ENCODE measurements around the gene HOXA4.

The HOXA4 gene

GRCh38 chr7:27129729-27130539 lies 623 bp downstream of the HOXA4 start:
- no peak for DNase-seq (ENCODE audit: low spot score)
- TF ChIP-seq CTCF (IDR thresholded peaks at IDR 0.05; ENCODE audit: extremely low read depth, missing control alignments), result no peak

DNA sequence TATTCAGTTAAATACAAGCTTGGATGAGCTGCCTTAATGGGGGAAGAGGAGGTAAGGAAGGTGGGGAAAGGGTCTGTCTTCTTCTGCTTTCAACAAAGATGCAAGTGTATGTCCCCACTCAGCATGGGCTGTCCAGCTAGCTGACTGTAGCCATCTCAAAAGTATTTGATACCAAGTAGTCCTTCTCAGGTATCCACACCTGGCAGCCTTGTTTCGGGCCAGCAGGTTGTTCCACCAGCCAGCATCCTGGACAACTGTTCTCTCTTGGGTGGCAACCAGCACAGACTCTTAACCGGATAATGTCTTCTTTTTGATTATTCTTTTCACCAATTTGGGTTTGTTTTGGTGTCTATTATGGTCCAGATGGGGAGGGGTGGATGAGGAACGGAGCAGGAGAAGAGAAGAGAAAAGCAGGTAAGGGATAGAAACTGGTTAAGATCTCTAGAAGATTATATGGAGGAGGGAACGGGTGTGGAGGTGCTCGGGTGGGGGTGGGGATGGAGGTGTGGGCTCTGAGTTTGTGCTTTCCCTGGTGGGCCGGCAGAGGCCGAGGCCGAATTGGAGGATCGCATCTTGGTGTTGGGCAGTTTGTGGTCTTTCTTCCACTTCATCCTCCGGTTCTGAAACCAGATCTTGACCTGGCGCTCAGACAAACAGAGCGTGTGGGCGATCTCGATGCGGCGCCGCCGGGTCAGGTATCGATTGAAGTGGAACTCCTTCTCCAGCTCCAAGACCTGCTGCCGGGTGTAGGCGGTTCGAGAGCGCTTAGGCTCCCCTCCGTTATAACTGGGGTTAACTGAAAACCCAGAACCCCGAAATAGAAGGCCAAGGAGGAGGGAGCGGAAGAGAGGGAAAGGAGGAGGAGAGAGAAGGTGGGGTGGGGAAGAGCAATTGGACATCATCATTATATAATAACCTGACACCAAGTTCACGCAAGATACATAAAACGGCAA lies 1.5 kb downstream of the HOXA4 start:
- no peak for TF ChIP-seq CTCF (IDR thresholded peaks at IDR 0.05; ENCODE audit: extremely low read depth, missing control alignments)
- DNase-seq (ENCODE audit: low spot score), result no peak

DNA sequence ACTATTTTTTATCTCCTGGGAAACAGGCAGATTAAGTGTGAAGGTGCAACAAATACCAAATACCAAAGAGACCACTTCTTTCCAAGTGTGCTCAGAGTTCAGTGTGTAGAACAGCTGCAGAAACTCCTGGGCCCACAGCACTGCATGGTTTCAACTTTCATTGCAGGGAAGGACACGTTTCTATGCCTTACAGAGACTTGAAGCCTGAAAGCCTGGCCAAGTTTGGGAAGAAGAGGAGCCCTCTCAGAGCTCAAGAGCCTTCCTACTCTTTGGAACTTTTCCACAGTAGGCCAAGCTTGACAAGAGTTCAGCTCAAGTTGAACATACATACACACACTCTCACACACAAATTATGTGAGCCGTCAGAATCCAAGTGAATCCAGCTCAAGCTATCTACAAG lies 2.5 kb downstream of the HOXA4 start:
- DNase-seq (ENCODE audit: low spot score), result no peak
- no peak for TF ChIP-seq CTCF (IDR thresholded peaks at IDR 0.05; ENCODE audit: extremely low read depth, missing control alignments)

GRCh38 chr7:27126596-27127327 lies 3.8 kb downstream of the HOXA4 start:
- DNase-seq (ENCODE audit: low spot score), result no peak
- TF ChIP-seq CTCF (IDR thresholded peaks at IDR 0.05; ENCODE audit: extremely low read depth, missing control alignments), result no peak

DNA sequence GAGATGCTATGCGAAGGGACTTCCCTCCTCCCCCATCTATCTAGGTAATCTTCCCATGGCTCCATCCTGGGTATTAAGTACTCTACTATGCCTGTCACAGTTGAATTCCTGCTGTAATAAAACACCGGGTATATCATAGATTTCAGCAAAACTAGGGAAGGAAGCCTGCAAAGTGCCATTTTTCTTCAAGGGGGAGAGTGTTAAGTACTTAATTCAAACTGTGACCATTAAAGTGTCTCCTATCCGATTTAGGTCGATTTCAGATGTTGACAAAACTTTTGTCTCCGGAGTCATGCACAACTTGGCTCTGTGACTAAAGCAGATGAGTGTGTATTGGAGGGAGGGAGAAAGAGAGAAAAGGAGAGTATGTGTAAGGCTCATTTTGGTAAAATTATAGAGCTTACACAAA lies 4.6 kb downstream of the HOXA4 start:
- TF ChIP-seq CTCF (IDR thresholded peaks at IDR 0.05; ENCODE audit: extremely low read depth, missing control alignments), result no peak
- no peak for DNase-seq (ENCODE audit: low spot score)

DNA sequence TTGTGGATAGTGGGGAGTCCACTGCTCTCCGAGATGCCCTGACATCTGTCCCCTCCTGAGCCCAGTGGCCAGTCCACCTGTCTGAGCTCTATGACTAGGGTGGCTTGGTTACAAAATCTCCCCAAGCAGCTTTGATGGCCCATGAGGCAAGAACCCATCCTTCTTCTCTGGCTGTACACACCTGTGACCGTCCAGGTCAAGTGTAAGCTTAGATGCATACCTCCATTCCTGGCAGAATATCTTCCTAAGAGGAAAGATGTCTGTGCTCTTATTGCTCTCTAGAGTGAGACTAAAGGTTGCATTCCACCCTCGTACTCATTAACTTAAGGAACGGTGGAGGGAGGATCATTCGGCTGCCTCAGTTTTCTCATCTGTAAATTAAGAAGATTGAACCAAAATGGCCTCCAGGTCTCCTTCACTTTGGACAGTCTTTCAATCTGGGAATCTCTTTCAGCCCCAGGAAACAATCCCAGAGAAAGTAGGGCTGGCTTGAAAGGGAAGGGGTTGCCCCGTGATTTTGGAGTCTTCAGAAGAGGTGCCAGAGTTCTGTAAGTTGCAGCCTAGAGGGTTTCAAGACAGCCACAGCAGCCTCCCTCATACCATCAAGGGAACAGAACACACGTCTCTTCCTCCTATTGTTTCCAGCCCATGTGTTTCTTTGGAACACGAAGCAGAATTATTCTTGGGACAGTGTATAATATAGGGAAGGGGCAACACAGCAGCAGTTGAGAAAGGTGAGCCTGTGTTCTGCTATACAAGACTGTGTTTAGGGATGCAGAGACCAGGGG lies 5.5 kb downstream of the HOXA4 start:
- no peak for DNase-seq (ENCODE audit: low spot score)
- TF ChIP-seq CTCF (IDR thresholded peaks at IDR 0.05; ENCODE audit: extremely low read depth, missing control alignments), result no peak

Measured in GM20000 (cell line).